Neural crest cell (in vitro differentiated cells): ENCODE data around the gene KRT74. TPM values are rescaled to one million over a fixed set of nuclear protein-coding genes. Genes with fewer than 3 reads are reported as not detected.

ENCODE experiments used
- DNase-seq: peaks from one replicate; pipeline ENCODE4 v3.0.0; 2021; ENCODE audit warnings: low read depth, mixed read lengths, low spot score
- H3K27ac Mint-ChIP-seq: one replicate; pipeline ENCODE4 v1.8.0; 2021; ENCODE audit warnings: mild to moderate bottlenecking, mixed read lengths; ENCODE audit not compliant: unreplicated experiment
- H3K27me3 Mint-ChIP-seq: 2 replicates; pipeline ENCODE4 v1.8.0; 2021; ENCODE audit warnings: low read depth, mild to moderate bottlenecking, mixed read lengths
- H3K36me3 Mint-ChIP-seq: 2 replicates; pipeline ENCODE4 v1.8.0; 2021; ENCODE audit warnings: low read depth, mild to moderate bottlenecking, mixed read lengths
- H3K4me1 Mint-ChIP-seq: 2 replicates; pipeline ENCODE4 v1.8.0; 2021; ENCODE audit warnings: mixed read lengths
- H3K4me3 Mint-ChIP-seq: one replicate; pipeline ENCODE4 v1.8.0; 2021; ENCODE audit warnings: mild to moderate bottlenecking, mixed read lengths
- H3K9me3 Mint-ChIP-seq: 2 replicates; pipeline ENCODE4 v1.8.0; 2021; ENCODE audit warnings: mixed read lengths
- total RNA-seq: library from RNA; stranded (reverse); gene quantifications from 2 replicates; pipeline ENCODE4 v1.2.1, GENCODE V29; 2021
- TF ChIP-seq, protein P1 (sequence below): fragments of 200-600 bp; sonication (generic); conservative IDR thresholded peaks from 2 replicates; pipeline ENCODE4 v1.5.0; 2021; ENCODE audit warnings: antibody characterized with exemption, mild to moderate bottlenecking

Gene KRT74
- total RNA-seq, 1 donor from 2014 or later, result not detected

DNA sequence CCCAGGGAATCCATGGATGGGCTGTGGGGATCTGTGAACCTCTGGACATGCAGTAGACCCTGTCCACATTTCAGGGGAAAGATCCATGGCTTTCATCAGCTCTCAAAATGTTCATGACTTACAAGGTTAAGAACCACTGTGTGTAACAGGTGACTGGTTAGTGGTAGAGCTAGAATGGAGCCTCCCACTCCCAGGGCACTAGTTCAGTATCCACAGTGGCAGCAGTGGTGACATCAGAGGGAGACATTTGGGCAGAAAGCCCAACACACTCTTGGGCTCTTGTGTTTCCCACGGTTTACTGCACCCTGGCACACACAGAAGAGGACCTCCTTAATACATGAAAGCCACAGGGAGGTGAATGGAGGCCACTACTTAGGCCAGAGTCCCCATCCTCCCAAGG lies 9.1 kb downstream of the KRT74 start:
- H3K27ac Mint-ChIP-seq, result no peak overlapping the region
- no peak overlapping the region for H3K4me3 Mint-ChIP-seq
- no peaks in the 10 kb centered on the region for H3K9me3 Mint-ChIP-seq
- TF ChIP-seq, protein P1, sequence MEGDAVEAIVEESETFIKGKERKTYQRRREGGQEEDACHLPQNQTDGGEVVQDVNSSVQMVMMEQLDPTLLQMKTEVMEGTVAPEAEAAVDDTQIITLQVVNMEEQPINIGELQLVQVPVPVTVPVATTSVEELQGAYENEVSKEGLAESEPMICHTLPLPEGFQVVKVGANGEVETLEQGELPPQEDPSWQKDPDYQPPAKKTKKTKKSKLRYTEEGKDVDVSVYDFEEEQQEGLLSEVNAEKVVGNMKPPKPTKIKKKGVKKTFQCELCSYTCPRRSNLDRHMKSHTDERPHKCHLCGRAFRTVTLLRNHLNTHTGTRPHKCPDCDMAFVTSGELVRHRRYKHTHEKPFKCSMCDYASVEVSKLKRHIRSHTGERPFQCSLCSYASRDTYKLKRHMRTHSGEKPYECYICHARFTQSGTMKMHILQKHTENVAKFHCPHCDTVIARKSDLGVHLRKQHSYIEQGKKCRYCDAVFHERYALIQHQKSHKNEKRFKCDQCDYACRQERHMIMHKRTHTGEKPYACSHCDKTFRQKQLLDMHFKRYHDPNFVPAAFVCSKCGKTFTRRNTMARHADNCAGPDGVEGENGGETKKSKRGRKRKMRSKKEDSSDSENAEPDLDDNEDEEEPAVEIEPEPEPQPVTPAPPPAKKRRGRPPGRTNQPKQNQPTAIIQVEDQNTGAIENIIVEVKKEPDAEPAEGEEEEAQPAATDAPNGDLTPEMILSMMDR, result no peak
- no peaks in the 10 kb centered on the region for H3K4me1 Mint-ChIP-seq
- no peak for DNase-seq
- H3K36me3 Mint-ChIP-seq, result no peaks in the 10 kb centered on the region
- H3K27me3 Mint-ChIP-seq, result peaks cover 43% of the 10 kb centered on the region

DNA sequence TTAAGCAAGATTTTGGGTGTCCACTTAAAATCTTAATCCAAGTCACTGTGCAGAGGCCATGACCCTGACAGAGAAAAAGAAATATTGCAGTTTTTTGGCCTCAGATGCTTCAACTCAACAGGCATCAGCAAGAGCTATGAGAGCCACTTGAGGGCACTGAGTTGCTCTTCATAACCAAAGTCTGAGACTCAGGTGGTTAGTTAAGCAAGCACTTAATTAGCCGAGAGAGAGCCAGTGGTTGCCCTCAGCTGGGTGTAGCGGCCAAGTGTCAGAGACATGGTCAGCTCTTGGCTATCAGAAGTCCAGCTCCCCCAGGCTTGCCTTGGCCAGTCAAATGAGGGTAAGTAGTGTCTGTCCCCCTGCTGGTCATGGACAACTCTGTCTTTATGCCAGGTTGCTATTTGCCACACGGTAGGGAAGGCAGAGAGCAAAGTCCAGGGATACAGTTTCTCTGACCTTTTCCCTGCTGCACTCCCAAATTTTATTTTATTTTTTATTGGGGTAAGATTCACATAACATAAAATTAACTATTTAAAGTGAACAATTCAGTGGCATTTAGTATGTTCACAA lies 11.7 kb downstream of the KRT74 start:
- no peak for DNase-seq
- H3K36me3 Mint-ChIP-seq, result no peaks in the 10 kb centered on the region
- H3K27me3 Mint-ChIP-seq, result peaks cover 56% of the 10 kb centered on the region
- H3K4me3 Mint-ChIP-seq, result no peak overlapping the region
- H3K27ac Mint-ChIP-seq, result no peak overlapping the region
- H3K9me3 Mint-ChIP-seq, result no peaks in the 10 kb centered on the region
- TF ChIP-seq, protein P1, result peak; percentile 53
- H3K4me1 Mint-ChIP-seq, result no peaks in the 10 kb centered on the region

DNA sequence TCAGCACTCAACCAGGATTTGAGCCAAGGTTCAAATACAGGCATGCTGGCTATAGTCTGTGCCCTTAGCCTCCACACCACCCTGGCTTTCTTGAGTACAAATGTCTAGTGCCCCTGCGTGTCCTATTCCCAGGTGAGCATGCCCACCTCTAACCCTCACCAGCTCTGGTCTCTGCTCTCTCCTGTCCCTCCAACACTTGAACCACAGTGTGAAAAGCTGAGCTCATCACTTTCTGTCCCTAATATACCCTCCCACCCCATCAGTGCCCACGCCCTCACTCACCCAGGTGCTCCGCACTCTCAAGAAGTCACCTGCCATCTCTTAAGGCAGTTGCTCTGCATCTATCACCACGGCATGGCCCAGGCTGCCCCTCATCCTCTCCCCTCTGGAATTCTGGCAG lies 13.7 kb downstream of the KRT74 start:
- TF ChIP-seq, protein P1, result no peak
- peaks cover 58% of the 10 kb centered on the region for H3K27me3 Mint-ChIP-seq
- H3K4me1 Mint-ChIP-seq, result no peaks in the 10 kb centered on the region
- no peak overlapping the region for H3K27ac Mint-ChIP-seq
- no peak for DNase-seq
- no peaks in the 10 kb centered on the region for H3K9me3 Mint-ChIP-seq
- no peaks in the 10 kb centered on the region for H3K36me3 Mint-ChIP-seq
- no peak overlapping the region for H3K4me3 Mint-ChIP-seq

DNA sequence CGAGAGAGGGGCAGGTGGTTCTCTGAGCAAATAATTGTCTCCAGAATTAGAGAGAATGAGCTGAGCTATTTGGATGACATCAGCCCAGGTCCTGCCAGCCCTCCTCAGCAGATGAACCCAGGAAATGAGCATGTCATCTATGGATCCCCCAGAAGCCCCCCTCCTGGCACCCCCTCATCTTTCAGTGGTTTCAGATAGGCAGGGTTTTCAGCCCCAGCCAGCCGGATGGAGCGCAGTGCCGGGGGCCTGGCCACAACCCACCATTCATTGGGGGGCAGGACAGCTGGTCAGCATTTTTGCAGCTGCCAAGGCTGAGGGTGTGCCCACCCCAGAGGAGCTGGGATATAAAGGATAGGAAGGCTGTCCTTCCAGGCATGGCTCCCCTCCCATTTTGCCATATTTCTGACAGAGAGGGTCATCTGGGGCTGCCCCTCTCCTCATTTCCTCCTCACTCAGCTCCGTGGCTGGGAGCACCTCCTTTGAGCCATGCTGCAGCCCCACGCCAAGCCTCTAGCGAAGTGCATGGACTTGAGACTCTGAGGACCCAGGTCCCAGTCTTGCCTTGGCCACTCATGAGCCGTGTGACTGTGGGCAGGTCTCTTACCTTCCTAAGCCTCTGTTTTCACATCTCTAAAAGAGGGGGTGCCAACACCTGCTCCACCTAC lies 14.7 kb downstream of the KRT74 start:
- H3K27ac Mint-ChIP-seq, result no peak overlapping the region
- H3K4me3 Mint-ChIP-seq, result no peak overlapping the region
- H3K27me3 Mint-ChIP-seq, result peaks cover 61% of the 10 kb centered on the region
- TF ChIP-seq, protein P1, result no peak
- H3K9me3 Mint-ChIP-seq, result no peaks in the 10 kb centered on the region
- no peaks in the 10 kb centered on the region for H3K4me1 Mint-ChIP-seq
- DNase-seq, result no peak
- no peaks in the 10 kb centered on the region for H3K36me3 Mint-ChIP-seq

DNA sequence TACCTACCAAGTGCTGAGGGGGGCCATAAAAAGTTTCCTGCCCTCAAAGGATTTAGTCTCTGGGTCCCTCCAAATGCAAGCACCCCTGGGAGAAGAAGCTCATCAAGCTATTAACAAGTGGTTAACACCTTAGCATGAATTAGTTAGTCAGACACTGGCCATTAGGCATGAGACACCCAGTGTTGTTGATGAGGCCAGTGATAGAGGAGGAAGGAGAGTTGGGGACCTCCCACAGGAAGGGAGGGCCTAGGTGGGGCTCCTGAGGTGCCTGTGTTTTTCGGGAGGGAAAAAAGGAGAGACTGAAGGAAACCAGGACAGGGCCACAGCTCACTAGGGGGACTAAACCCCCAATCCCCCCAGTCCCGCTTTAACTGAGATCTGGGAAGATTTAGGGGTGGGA lies 16.2 kb downstream of the KRT74 start:
- no peaks in the 10 kb centered on the region for H3K36me3 Mint-ChIP-seq
- H3K27me3 Mint-ChIP-seq, result peaks cover 60% of the 10 kb centered on the region

More for the DNA sequence above, 16.2 kb downstream of the KRT74 start:
- Mint-ChIP-seq H3K4me1 (no peaks in the 10 kb centered on the region), H3K9me3 (no peaks in the 10 kb centered on the region), H3K4me3 (no peak overlapping the region), H3K27ac (no peak overlapping the region)
- TF ChIP-seq, protein P1, result no peak
- no peak for DNase-seq
